ENCODE results near the gene TDRD9. TPM values are rescaled to one million over a fixed set of nuclear protein-coding genes. Genes with fewer than 3 reads are reported as not detected.

The TDRD9 gene, protein sequence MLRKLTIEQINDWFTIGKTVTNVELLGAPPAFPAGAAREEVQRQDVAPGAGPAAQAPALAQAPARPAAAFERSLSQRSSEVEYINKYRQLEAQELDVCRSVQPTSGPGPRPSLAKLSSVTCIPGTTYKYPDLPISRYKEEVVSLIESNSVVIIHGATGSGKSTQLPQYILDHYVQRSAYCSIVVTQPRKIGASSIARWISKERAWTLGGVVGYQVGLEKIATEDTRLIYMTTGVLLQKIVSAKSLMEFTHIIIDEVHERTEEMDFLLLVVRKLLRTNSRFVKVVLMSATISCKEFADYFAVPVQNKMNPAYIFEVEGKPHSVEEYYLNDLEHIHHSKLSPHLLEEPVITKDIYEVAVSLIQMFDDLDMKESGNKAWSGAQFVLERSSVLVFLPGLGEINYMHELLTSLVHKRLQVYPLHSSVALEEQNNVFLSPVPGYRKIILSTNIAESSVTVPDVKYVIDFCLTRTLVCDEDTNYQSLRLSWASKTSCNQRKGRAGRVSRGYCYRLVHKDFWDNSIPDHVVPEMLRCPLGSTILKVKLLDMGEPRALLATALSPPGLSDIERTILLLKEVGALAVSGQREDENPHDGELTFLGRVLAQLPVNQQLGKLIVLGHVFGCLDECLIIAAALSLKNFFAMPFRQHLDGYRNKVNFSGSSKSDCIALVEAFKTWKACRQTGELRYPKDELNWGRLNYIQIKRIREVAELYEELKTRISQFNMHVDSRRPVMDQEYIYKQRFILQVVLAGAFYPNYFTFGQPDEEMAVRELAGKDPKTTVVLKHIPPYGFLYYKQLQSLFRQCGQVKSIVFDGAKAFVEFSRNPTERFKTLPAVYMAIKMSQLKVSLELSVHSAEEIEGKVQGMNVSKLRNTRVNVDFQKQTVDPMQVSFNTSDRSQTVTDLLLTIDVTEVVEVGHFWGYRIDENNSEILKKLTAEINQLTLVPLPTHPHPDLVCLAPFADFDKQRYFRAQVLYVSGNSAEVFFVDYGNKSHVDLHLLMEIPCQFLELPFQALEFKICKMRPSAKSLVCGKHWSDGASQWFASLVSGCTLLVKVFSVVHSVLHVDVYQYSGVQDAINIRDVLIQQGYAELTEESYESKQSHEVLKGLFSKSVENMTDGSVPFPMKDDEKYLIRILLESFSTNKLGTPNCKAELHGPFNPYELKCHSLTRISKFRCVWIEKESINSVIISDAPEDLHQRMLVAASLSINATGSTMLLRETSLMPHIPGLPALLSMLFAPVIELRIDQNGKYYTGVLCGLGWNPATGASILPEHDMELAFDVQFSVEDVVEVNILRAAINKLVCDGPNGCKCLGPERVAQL (N-terminal part only)
- 0.15 and 0.84 TPM in 2 replicates for total RNA-seq

DNA sequence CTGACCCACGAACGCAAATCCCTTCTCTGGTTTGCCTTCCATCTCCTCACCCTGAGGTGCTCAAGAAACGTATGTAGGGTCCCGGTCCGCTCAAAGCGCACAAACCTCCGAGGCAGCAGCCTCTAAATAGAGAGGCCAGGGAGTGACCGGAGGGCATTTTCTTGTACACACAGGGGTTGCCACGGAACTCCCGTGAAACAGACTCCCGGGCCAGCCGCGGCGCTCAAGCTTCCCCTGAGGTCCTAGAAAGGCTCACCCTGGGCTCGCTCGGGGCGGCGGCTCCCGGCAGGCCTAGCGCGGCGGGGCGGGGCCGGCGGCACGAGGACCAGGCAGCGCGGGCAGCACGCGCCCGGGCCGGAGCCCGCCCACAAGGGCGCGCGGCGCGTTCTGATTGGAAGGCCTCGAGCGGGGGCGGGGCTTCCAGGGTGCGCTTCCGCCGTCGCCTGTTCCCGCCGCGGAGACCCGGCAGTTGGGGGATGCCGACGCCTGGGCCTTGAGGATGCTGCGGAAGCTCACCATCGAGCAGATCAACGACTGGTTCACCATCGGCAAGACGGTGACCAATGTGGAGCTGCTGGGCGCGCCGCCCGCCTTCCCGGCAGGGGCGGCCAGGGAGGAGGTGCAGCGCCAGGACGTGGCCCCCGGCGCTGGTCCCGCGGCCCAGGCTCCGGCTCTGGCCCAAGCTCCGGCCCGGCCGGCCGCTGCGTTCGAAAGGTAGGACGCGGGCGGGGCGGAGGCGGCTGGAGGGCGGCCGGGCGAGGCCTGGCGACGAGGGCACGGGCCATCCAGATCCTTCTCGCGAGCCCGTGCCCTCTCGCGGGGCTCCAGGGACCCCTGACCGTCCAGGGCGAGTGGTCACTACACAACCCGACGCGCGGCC, at the start of gene TDRD9:
Gene TDRD9 (plus strand): TSS at position 446 of the 880 bp plus-strand sequence. CDS start 54 bp downstream, at position 500.

GRCh38 chr14:103941973-103942736, 13.9 kb downstream of the TDRD9 start, which contains the start of gene RD3L:
TSS of gene RD3L (minus strand) at chr14:103942529. CDS start at chr14:103941695, 834 bp downstream.

DNA sequence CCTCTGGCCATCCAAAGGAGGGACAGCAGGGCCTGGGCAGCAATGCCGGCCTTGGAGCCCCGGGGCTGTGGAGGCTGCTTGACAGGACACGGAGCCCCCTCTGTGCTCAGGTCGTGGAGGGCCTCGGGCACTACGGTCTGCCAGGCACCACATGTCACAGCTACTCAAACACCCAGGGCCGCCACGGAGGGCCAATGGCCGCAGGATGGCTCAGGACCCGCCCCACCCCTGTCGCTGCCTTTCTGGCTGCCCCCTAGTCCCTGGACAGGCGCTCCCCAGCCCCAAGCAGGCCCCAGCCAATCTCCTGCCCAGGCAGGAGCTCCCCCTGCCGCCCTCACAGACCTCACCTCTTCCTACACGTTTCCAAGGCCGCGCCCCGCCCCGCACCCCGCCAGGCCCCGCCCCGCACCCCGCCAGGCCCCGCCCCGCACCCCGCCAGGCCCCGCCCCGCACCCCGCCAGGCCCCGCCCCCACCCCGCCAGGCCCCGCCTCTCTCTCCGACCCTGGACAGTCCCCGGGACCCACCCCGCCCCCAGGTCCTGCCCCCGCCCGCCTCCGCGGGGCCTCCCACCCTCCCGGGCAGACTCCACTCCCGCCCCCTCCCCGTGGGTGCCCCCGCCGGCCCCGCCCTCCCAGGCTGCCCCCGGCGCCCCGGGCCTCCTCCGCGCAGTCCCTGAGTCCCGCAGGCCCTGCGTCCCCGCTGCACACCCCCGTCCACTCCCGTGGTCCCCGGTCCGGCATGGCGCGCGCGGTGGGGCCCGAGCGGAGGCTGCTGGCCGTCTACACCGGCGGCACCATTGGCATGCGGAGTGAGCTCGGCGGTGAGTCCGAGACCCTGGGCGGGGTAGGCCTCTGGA, 157.0 kb downstream of the TDRD9 start, which contains the start of gene ASPG:
Gene ASPG (plus strand): TSS at position 669 of the 857 bp plus-strand sequence. CDS start 71 bp downstream, at position 740.

Other genes starting within 250 kb of the TDRD9 start
- gene XRCC3, start 213.0 kb upstream of the TDRD9 start, total RNA-seq: 34.3 and 43.4 TPM in 2 replicates
- gene ZFYVE21, start 212.6 kb upstream of the TDRD9 start, total RNA-seq: 45.6 and 52.3 TPM in 2 replicates
- 1.6 and 1.7 TPM in 2 replicates for gene PPP1R13B, start 80.9 kb upstream of the TDRD9 start, total RNA-seq
- not detected in 2 replicates for gene RD3L, start 14.1 kb downstream of the TDRD9 start, total RNA-seq
- gene ASPG, start 157.2 kb downstream of the TDRD9 start, total RNA-seq: not detected in 2 replicates
- 0.17 and 0.30 TPM in 2 replicates for gene KIF26A, start 210.1 kb downstream of the TDRD9 start, total RNA-seq